NCI-H82 treated with DMSO at 0.1 percent for 48 hours (cell line): ENCODE data around the gene HTR3D.
A peak's percentile ranks its signal among the peaks of the same experiment; 100 is the strongest.
"Not testable (repeated sequence)": the region's sequence is repeated elsewhere in the genome, so short reads cannot be mapped to it uniquely, and the experiment has no call there.

ENCODE experiments used
- DNase-seq: peaks from one replicate; lab custom pipeline; 2025; ENCODE audit not compliant: unreplicated experiment; lab: John Stamatoyannopoulos, UW

The HTR3D gene

DNA sequence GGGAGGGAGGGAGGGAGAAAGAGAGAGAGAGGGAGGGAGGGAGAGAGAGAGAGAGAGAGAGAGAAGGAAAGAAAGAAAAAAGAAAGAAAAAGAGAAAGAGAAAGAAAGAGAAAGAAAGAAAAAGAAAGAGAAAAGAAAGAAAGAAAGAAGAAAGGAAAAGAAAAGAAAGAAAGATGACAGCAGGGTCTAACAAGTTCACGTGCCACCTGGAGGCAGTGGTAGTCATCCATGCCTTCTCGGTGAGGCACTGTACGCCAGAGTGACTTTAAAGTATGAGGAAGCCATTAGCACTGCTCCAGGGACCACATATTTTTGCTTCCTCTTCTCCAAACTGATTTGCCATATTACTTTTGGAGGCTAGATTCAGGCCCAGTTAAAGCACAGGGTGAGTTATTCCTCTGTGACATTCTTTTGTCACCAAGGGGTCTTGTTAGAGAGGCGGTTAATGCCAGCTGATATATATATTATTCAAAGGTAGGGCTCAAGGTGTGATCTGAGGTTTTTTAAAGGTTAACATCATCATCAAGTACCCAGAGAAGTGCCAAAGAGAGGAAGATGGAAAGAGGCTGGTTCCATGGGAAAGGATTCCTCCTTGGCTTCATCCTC, at the start of gene HTR3D:
HTR3D (plus strand) TSS at position 556 of the 606 bp plus-strand sequence; CDS start at position 556, 0 bp downstream.
- no peak for DNase-seq

GRCh38 chr3:183981990-183982644, 49.4 kb upstream of the HTR3D start:
- DNase-seq, result peak; percentile 31

GRCh38 chr3:183984127-183984740, 47.3 kb upstream of the HTR3D start:
- DNase-seq, result no peak

DNA sequence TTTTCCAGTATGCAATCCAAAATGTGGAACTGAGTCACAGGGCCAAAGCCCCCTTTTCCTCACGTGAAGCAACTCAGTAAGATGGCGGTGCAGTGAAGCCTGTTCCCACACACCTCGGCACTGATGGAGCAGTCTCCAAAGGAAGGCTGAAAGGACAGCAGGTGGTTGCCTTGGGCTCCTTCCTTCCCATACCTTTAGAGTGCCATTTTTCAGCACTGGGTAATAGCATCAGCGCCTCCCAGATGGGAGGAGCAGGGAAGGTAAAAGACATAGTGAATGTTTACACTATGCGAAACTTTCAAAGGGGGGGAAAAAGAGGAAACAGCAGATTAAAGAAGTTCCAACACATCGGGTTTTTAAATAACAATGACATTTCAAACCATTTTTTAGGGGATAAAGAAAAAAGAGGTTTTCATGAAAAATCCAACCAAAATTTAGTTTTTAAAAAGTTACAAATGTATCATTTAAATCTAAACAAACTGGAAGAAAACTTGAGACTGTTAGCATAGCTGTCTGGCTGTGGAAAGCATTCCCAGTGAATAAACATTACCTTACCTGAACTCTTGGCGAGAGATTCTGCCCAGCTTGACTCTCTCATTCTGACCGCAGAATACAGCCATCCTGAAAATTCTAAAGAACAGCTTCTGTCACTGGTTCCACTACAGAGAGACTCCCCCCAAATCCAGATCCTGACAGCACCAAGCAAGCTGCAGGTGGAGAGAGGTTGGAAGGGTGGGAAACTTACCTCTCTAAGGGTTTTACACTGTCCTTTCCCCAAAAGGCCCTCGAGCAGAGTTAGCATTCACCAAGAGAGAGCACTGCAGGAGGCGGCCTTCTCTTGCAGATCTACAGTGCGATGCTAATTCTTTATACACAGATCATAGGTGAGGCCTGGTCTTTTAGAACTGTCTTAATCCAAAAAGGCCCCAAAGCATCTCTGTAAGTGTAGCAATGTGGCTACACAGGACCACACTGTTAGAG, 46.5 kb upstream of the HTR3D start:
- no peak for DNase-seq

- DNase-seq, result no peak
These were observed 44.4 kb upstream of the HTR3D start for GRCh38 chr3:183987000-183987600.

DNA sequence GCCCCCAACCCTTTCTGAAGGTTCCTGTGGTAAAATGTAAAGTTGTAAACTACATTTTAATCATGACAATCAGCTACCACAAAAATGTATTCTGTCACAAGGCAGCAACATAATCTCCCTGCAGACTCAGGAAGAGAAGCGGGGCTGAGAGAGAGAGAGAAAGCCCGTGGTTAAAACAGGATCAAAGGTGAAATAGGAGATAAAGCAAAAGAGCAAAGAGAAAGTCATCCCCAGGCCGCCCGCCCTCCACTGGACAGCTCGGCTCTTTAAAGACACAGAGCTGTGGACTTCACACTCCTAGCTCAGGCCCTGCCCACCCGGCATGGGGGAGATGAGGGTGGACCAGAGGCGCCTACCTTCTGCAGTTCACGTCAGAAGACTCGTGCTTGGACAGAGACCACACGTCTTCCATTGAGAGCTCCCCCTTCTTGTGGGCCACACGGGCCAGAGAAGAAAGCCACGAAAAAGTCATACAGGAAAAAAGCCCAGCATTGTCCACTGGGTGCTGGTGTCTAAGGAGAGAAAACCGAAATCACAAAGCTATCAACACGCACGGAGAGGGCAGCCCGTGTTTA, 43.2 kb upstream of the HTR3D start:
- no peak for DNase-seq

DNA sequence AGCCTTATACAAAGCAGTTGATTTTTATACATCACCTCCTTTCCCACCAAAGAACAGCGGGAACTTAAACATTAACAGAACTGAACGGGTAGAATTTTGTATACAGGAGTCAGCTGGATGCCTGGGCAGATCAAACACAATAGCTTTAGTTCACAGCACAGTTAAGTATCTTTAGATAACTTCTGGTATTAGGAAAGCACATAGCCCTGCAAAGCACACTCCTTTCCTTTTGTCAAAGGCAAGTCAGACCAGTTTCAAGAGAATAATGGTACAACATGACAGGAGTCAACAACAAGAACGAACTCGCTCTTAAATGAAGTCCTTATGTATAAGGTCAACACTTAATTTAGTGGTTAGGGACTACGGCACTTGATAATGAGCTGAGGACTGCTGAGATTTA, 40.1 kb upstream of the HTR3D start:
- no peak for DNase-seq

GRCh38 chr3:184001761-184002160, 29.8 kb upstream of the HTR3D start:
- no peak for DNase-seq

DNA sequence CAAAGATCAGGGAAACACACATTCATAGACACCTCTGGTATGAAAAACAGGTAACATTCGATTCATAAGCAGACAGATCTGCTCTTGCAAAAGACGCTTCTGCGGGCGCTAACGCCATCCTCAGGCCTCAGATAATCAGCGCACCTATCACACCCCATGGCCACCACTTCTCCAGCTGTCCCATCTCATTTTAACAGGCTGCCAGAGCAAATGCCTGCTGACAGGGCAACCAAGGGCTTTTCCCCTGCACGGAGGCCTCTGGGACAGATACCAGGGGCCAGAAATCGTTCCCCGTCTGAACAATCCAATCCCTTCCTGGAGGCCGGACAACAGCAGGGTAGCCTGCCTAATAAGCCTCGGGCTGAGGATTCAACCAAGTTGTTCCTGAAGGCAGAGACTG, 29.1 kb upstream of the HTR3D start:
- DNase-seq, result no peak

DNA sequence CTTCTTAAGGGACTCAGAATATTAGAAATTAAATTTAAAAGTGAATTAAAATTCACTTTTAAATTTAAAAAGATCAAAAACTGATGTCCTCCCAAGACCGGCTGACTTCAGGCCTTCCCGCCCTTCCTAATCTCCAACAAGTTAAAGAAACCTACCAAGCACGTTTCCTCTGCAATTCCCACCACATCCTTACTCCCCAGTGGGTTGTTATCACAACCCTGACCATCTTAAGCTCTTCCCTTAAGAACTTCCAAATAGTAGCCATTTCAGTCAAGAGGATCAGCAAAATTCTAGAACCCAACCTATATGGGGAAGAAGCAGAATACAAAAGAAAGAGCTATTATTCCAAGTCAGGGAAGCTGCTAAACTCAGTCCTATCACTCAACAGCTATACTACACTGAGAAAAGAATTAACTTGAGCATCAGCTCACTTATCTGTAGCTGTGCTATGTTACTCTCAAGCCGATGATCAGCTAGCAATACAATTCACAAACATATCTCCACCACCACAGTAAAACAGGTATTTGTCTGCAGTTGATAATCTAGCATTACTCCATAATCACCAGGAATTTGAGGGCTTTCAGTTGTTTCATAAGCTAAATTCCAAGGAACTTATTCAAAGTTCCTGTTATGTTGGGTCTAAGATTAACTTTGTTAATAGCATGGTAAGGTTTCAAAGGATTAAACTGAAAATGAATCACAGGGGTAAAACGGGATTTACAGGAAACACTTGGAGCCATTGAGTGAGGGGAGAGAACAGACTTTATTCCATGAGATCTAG, 28.2 kb upstream of the HTR3D start:
- no peak for DNase-seq

- DNase-seq, result no peak
These were observed 27.1 kb upstream of the HTR3D start for GRCh38 chr3:184004476-184004875.

- DNase-seq, result peak; percentile 60
These were observed 25.5 kb upstream of the HTR3D start for GRCh38 chr3:184005941-184006507.

DNA sequence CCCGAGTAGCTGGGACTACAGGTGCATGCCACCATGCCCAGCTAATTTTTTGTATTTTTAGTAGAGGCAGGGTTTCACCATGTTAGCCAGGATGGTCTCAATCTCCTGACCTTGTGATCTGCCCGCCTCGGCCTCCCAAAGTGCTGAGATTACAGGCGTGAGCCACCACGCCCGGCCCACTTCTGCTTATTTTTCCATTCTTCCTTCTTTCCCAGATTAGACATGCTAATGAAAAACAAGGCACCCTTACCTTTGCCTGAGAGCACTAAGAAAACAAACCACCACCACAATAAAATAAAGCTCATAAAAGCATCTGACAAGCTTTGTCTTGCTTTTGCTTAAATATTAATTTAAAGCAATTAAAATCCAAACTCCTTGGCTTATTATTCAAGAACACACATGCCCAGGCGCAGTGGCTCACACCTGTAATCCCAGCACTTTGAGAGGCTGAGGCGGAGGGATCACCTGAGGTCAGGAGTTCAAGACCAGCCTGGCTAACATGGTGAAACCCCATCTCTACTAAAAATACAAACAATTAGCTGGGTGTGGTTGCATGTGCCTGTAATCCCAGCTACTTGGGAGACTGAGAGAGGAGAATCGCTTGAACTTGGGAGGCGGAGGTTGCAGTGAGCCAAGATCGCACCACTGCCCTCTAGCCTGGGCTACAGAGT, 24.3 kb upstream of the HTR3D start:
- DNase-seq, result not testable (repeated sequence)

GRCh38 chr3:184008161-184008560, 23.4 kb upstream of the HTR3D start:
- no peak for DNase-seq

DNA sequence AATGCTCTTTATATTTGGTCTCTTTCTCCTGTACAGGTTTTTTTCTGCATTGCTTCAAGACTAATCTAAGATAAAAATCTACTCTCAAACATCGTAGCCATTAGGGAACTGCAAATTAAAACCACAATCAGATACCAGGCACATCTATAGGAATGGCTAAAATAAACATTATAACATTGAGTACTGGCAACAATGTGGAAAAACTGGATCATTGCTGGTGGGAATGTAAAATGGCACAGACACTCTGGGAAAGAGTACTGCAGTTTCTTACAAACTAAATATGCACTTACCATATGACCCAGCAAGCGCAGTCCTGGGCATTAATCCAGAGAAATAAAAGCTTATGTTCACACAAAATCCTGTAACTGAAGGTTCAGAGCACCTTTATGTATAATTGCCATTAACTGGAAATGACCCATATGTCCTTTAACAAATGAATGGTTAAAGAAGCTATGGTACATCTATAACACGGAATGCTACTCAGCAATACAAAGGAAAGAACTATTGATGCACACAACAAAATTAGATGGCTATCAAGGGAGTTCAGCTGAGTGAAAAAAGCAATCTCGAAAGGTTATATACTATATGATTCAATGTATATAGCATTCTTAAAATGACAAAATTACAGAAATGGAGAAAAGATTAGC, 20.2 kb upstream of the HTR3D start:
- no peak for DNase-seq

- peak; percentile 32 for DNase-seq
These were observed 19.3 kb upstream of the HTR3D start for GRCh38 chr3:184011937-184012889.

- DNase-seq, result peak; percentile 96
These were observed 16.0 kb upstream of the HTR3D start for GRCh38 chr3:184015381-184016019.
